NCI-H2227 (cell line): ENCODE data around the gene ADGRV1.
"Not testable (repeated sequence)": the region's sequence is repeated elsewhere in the genome, so short reads cannot be mapped to it uniquely, and the experiment has no call there.

ENCODE experiments used
- DNase-seq: peaks from one replicate; lab custom pipeline; 2025; ENCODE audit not compliant: unreplicated experiment; lab: John Stamatoyannopoulos, UW

Gene ADGRV1

GRCh38 chr5:90641528-90641927, 82.9 kb downstream of the ADGRV1 start:
- DNase-seq, result no peak

DNA sequence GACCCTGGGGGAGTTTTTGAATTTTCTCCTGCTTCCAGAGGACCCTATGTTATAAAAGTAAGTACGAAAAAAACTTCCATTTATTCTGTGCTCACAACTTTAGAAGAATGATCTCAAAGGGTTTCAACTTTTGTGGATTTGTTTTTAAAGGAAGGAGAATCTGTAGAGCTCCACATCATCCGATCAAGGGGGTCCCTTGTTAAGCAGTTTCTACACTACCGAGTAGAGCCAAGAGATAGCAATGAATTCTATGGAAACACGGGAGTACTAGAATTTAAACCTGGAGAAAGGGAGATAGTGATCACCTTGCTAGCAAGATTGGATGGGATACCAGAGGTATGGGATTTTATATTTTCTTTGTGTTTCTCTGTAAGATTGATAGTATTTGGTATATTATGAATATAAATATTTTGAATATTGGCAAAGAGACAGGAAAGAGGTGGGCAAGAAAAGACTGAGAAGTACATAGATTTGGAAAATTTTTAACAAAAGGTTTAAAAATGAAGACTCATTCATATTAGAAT, 84.2 kb downstream of the ADGRV1 start:
- DNase-seq, result no peak

GRCh38 chr5:90644132-90644531, 85.5 kb downstream of the ADGRV1 start:
- DNase-seq, result no peak

GRCh38 chr5:90645024-90645610, 86.5 kb downstream of the ADGRV1 start:
- DNase-seq, result no peak

GRCh38 chr5:90650767-90651166, 92.2 kb downstream of the ADGRV1 start:
- no peak for DNase-seq

- DNase-seq, result no peak
Measured at GRCh38 chr5:90654215-90654614, 95.6 kb downstream of the ADGRV1 start.

GRCh38 chr5:90655423-90655822, 96.8 kb downstream of the ADGRV1 start:
- no peak for DNase-seq

DNA sequence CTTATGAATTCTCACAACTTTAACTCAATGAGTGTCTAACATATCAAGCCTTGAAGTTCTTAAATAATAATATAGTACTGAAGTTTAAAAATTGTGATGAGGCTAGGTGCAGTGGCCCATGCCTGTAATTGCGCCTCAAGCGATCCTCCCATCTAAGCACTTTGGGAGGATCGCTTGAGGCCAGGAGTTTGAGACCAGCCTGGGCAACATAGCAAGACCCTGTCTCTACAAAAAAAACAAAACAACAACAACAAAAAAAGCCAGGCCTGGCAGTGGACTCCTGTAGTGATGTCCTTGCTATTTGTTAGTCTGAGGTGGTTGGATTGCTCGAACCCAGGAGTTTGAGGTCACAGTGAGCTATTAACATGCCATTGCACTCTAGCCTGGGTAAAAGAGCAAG, 98.4 kb downstream of the ADGRV1 start:
- DNase-seq, result no peak

DNA sequence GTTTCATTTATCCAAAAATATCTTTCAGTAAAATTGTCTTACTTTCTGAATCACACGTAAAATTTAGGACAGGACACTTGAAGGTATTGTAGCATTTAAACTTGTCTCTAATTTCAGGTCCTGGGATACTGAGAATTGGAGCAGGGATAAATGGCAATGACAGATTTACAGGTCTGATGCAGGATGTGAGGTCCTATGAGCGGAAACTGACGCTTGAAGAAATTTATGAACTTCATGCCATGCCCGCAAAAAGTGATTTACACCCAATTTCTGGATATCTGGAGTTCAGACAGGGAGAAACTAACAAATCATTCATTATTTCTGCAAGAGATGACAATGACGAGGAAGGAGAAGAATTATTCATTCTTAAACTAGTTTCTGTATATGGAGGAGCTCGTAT, 99.2 kb downstream of the ADGRV1 start:
- no peak for DNase-seq

DNA sequence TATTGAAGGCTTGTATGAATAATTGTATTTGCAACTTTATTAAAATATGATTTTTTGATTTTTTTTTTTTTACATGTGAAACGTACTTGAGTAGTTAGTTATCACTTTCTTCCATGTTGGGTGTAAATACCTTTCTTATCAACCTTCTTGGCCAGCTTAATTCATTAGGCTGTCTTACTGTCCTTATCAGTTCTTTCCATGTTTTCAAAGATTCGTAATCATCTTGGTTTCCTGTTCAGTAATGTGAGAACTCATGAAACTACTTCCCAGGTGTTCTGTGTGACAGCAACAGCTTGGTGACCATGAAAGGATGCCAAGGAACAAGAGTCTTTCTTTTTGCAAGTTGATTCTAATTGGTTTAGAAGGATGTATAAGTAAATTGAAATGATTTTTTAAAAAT, 100.0 kb downstream of the ADGRV1 start:
- no peak for DNase-seq

- DNase-seq, result not testable (repeated sequence)
Measured at GRCh38 chr5:90668079-90668565, 109.5 kb downstream of the ADGRV1 start.

GRCh38 chr5:90675222-90675621, 116.6 kb downstream of the ADGRV1 start:
- no peak for DNase-seq

- DNase-seq, result no peak
Measured at GRCh38 chr5:90680921-90681563, 122.4 kb downstream of the ADGRV1 start.

DNA sequence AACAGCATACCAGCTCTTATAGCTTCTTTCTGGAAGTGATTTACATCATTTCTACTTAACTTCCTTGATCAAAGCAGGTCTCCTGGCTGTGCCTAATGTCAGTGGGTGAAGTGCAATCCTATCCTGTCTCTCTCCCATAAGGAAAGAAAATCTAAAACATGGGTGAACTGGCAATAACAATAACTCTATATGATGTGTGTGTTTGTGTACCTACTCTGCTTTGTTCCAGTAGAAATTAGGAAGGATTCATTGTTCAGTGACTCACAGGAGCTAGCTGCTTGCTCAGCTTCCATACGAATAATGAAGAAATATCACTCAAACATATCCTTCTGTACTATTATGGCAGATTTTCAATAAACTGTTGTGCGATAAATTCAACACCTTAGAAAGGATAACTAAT, 123.7 kb downstream of the ADGRV1 start:
- no peak for DNase-seq

DNA sequence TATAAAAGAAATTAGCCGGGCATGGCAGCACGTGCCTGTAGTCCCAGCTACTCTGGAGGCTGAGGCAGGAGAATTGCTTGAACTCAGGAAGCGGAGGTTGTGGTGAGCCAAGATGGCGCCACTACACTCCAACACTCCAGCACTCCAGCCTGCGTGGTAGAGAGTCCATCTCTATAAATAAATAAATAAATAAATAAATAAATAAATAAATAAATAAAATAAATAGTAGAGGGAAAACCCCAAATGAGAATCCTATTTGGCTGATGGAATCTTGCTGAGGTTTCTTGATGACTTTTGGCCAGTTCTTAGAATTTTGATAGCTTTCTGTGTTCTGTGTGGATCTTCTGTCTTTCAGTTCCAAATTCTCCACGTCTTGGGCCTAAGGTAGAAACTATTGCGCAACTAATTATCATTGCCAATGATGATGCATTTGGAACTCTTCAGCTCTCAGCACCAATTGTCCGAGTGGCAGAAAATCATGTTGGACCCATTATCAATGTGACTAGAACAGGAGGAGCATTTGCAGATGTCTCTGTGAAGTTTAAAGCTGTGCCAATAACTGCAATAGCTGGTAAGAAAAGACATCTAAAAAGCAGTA, 126.9 kb downstream of the ADGRV1 start:
- no peak for DNase-seq

GRCh38 chr5:90686363-90686762, 127.8 kb downstream of the ADGRV1 start:
- not testable (repeated sequence) for DNase-seq

- not testable (repeated sequence) for DNase-seq
Measured at GRCh38 chr5:90687458-90687857, 128.9 kb downstream of the ADGRV1 start.

DNA sequence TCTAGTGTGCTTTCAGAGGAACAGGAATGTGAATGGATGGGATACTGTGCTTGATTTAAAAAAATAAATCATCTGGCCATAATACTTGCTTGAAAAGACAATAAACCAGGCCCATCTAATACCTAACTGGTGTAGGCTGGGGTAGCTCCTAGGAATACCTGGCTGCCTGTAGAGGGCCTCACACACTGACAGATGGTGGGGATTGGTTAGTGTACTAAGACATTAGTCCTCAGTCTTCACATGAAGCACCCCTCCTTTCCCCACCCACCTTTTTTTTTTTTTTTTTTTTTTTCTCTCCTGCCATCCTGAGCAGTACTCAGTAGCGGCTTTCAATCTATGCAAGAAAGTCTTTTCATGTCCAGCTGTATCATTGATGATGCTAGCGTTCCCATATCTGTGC, 130.5 kb downstream of the ADGRV1 start:
- no peak for DNase-seq

GRCh38 chr5:90690307-90690706, 131.7 kb downstream of the ADGRV1 start:
- no peak for DNase-seq

DNA sequence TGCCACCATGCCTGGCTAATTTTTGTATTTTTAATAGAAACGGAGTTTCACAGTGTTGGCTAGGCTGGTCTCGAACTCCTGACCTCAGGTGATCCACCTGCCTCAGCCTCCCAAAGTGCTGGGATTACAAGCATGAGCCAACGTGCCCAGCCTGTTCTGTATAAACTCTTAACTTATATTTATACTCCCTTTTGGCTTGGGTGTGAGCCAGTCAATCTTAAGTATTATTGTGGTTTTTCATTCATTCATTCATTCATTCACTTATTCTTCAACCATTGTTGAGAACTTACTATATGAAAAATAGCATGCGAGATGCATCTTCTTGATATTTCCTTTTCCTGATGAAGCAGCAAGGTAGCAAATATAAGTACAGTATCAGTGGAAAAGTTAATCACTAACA, 132.9 kb downstream of the ADGRV1 start:
- DNase-seq, result no peak

- no peak for DNase-seq
Measured at GRCh38 chr5:90696153-90696552, 137.6 kb downstream of the ADGRV1 start.

- DNase-seq, result no peak
Measured at GRCh38 chr5:90700299-90700698, 141.7 kb downstream of the ADGRV1 start.
